LoVo (cell line): ENCODE data around the gene BLVRA.
"Not testable (repeated sequence)": the region's sequence is repeated elsewhere in the genome, so short reads cannot be mapped to it uniquely, and the experiment has no call there.

Experiments
- DNase-seq: peaks from one replicate; pipeline ENCODE4 v3.0.0-alpha.2; 2016; ENCODE audit warnings: low spot score

The BLVRA gene

GRCh38 chr7:43808410-43808809, 49.9 kb downstream of the BLVRA start:
- DNase-seq = no peak

GRCh38 chr7:43810195-43810941, 51.9 kb downstream of the BLVRA start:
- DNase-seq = peak; percentile 24

- no peak for DNase-seq
These were observed 56.9 kb downstream of the BLVRA start for GRCh38 chr7:43815373-43815772.

- not testable (repeated sequence) for DNase-seq
These were observed 57.7 kb downstream of the BLVRA start for GRCh38 chr7:43816046-43816797.

GRCh38 chr7:43823425-43823824, 64.9 kb downstream of the BLVRA start:
- DNase-seq = not testable (repeated sequence)

- DNase-seq = peak; percentile 10
These were observed 65.5 kb downstream of the BLVRA start for GRCh38 chr7:43823941-43824340.

GRCh38 chr7:43824513-43824912, 66.0 kb downstream of the BLVRA start:
- not testable (repeated sequence) for DNase-seq

- peak; percentile 21 for DNase-seq
These were observed 66.5 kb downstream of the BLVRA start for GRCh38 chr7:43824963-43825362.

GRCh38 chr7:43825391-43825808, 66.9 kb downstream of the BLVRA start:
- no peak for DNase-seq

- not testable (repeated sequence) for DNase-seq
These were observed 72.4 kb downstream of the BLVRA start for GRCh38 chr7:43830917-43831316.

GRCh38 chr7:43834463-43835251, 76.2 kb downstream of the BLVRA start:
- DNase-seq = peak; percentile 83

- DNase-seq = no peak
These were observed 79.8 kb downstream of the BLVRA start for GRCh38 chr7:43838201-43838658.

GRCh38 chr7:43843296-43843695, 84.8 kb downstream of the BLVRA start:
- DNase-seq = no peak

GRCh38 chr7:43844257-43844656, 85.8 kb downstream of the BLVRA start:
- no peak for DNase-seq

GRCh38 chr7:43844662-43845061, 86.2 kb downstream of the BLVRA start:
- DNase-seq = no peak

- no peak for DNase-seq
These were observed 89.0 kb downstream of the BLVRA start for GRCh38 chr7:43847496-43847895.

GRCh38 chr7:43849047-43849446, 90.6 kb downstream of the BLVRA start:
- no peak for DNase-seq

- no peak for DNase-seq
These were observed 92.1 kb downstream of the BLVRA start for GRCh38 chr7:43850348-43851116.

GRCh38 chr7:43851805-43852204, 93.3 kb downstream of the BLVRA start:
- DNase-seq = no peak

GRCh38 chr7:43855176-43855575, 96.7 kb downstream of the BLVRA start:
- no peak for DNase-seq

- DNase-seq = no peak
These were observed 97.8 kb downstream of the BLVRA start for GRCh38 chr7:43856316-43856715.
